H1 (cell line): ENCODE results near the gene CNGA1. TPM values are rescaled to one million over a fixed set of nuclear protein-coding genes. Genes with fewer than 3 reads are reported as not detected.
"Not testable (repeated sequence)": the region's sequence is repeated elsewhere in the genome, so short reads cannot be mapped to it uniquely, and the experiment has no call there.

ENCODE experiments used
- CTCF ChIA-PET: fragments of 300-600 bp; sonication (Branson Sonifier 250); formaldehyde crosslinking; loops from one replicate; lab custom pipeline; 2021; ENCODE audit not compliant: partially characterized antibody; lab: Charles Lee
- POLR2A ChIA-PET: fragments of 300-600 bp; sonication (Branson Sonifier 250); formaldehyde crosslinking; loops from one replicate; lab custom pipeline; 2021; ENCODE audit warnings: inconsistent platforms; ENCODE audit not compliant: partially characterized antibody; lab: Charles Lee
- DNase-seq, 2 experiments: peaks; one replicate each; pipeline versions ENCODE4 v3.0.0 to v3.0.0-alpha.2; 2010 to 2022; ENCODE audit warnings: low spot score in 2 of 2, low read depth in 1 of 2, mixed read lengths in 1 of 2
- FAIRE-seq: peaks from 2 replicates; lab custom pipeline; 2011; peaks lifted over from hg19 to GRCh38; lab: Jason Lieb, UNC
- H2AFZ ChIP-seq: 2 replicates; pipeline ENCODE4 v1.8.1; 2012; ENCODE audit warnings: low read length, inconsistent platforms
- H2AK5ac ChIP-seq: 2 replicates; pipeline ENCODE4 v1.6.1; 2013; ENCODE audit warnings: low read depth, low read length
- H2BK120ac ChIP-seq: replicated peaks from 2 replicates; pipeline ENCODE3; 2013; ENCODE audit warnings: low read depth, low read length, inconsistent platforms
- H2BK12ac ChIP-seq: 2 replicates; pipeline ENCODE4 v1.6.1; 2013; ENCODE audit warnings: low read depth, low read length
- H2BK15ac ChIP-seq: 2 replicates; pipeline ENCODE4 v1.6.1; 2013; ENCODE audit warnings: low read length
- H2BK20ac ChIP-seq: 2 replicates; pipeline ENCODE4 v1.6.1; 2013; ENCODE audit warnings: low read length
- H2BK5ac ChIP-seq: 2 replicates; pipeline ENCODE4 v1.6.1; 2013; ENCODE audit warnings: low read depth, low read length
- H3K14ac ChIP-seq: 2 replicates; pipeline ENCODE4 v1.6.1; 2013; ENCODE audit warnings: inconsistent platforms; ENCODE audit not compliant: insufficient read length
- H3K18ac ChIP-seq: 2 replicates; pipeline ENCODE4 v1.6.1; 2013; ENCODE audit warnings: low read length; ENCODE audit errors: extremely low read depth
- H3K23ac ChIP-seq: 2 replicates; pipeline ENCODE4 v1.6.1; 2013; ENCODE audit warnings: inconsistent platforms; ENCODE audit not compliant: insufficient read length
- H3K23me2 ChIP-seq: 2 replicates; pipeline ENCODE4 v1.6.1; 2013; ENCODE audit warnings: low read depth, low read length
- H3K27ac ChIP-seq: 2 replicates; pipeline ENCODE4 v1.6.1; 2011; ENCODE audit warnings: low read depth, low read length, inconsistent platforms
- H3K27me3 ChIP-seq, 4 experiments: replicated peaks in 1 of 4; 1 replicate in 1 of 4; 2 replicates in 3 of 4; pipeline versions ENCODE4 v1.6.1 to v1.8.1; 2011 to 2013; ENCODE audit warnings: low read length in 3 of 4, mild to moderate bottlenecking in 3 of 4, inconsistent platforms in 2 of 4, mixed read lengths in 2 of 4, moderate library complexity in 1 of 4; ENCODE audit not compliant: control insufficient read depth in 3 of 4, insufficient read depth in 3 of 4; ENCODE audit errors: extremely low read depth in 1 of 4
- H3K36me3 ChIP-seq, 4 experiments: 2 replicates each; pipeline versions ENCODE4 v1.6.1 to v1.8.1; 2011 to 2013; ENCODE audit warnings: mild to moderate bottlenecking in 4 of 4, low read length in 3 of 4, moderate library complexity in 2 of 4, control low read depth in 1 of 4, inconsistent platforms in 1 of 4; ENCODE audit not compliant: insufficient read depth in 4 of 4, control insufficient read depth in 2 of 4
- H3K4ac ChIP-seq: replicated peaks from 2 replicates; pipeline ENCODE3; 2013; ENCODE audit warnings: low read length, low read depth, mixed read lengths, inconsistent platforms; ENCODE audit not compliant: insufficient read length
- H3K4me1 ChIP-seq, 4 experiments: replicated peaks in 1 of 4; 1 replicate in 1 of 4; 2 replicates in 3 of 4; pipeline versions ENCODE4 v1.6.1 to v1.8.1; 2011 to 2013; ENCODE audit warnings: low read length in 3 of 4, inconsistent platforms in 2 of 4, mixed read lengths in 1 of 4; ENCODE audit not compliant: insufficient read depth in 4 of 4, control insufficient read depth in 3 of 4
- H3K4me2 ChIP-seq, 2 experiments: 2 replicates each; pipeline versions ENCODE4 v1.6.1 to v1.8.1; 2011 to 2013; ENCODE audit warnings: low read depth in 2 of 2, low read length in 2 of 2, control low read depth in 1 of 2, inconsistent platforms in 1 of 2, mild to moderate bottlenecking in 1 of 2; ENCODE audit not compliant: insufficient read depth in 1 of 2
- H3K4me3 ChIP-seq, 4 experiments: fragments of 200-600, 300-600 bp in 1 of 4; sonication (generic), shearing (Covaris generic), sonication (Bioruptor Twin) in 1 of 4; 2 replicates each; pipeline versions ENCODE4 v1.5.1 to v1.8.1; 2011 to 2016; ENCODE audit warnings: low read length in 4 of 4, low read depth in 3 of 4, control low read depth in 2 of 4, inconsistent platforms in 2 of 4, mild to moderate bottlenecking in 2 of 4, mixed read lengths in 1 of 4, moderate library complexity in 1 of 4; ENCODE audit not compliant: insufficient read depth in 2 of 4; ENCODE audit errors: extremely low read depth in 1 of 4
- H3K56ac ChIP-seq: replicated peaks from 2 replicates; pipeline ENCODE3; 2013; ENCODE audit warnings: low read depth, mild to moderate bottlenecking, mixed read lengths, low read length, inconsistent platforms; ENCODE audit not compliant: insufficient read length
- H3K79me1 ChIP-seq: 2 replicates; pipeline ENCODE4 v1.6.1; 2013; ENCODE audit warnings: low read depth, low read length, control low read depth
- H3K79me2 ChIP-seq, 2 experiments: 2 replicates each; pipeline versions ENCODE4 v1.6.1 to v1.8.1; 2012 to 2013; ENCODE audit warnings: low read length in 2 of 2, mild to moderate bottlenecking in 2 of 2, inconsistent platforms in 1 of 2; ENCODE audit not compliant: insufficient read depth in 2 of 2, control insufficient read depth in 1 of 2
- H3K9ac ChIP-seq, 4 experiments: replicated peaks in 1 of 4; 1 replicate in 1 of 4; 2 replicates in 3 of 4; pipeline versions ENCODE4 v1.6.1 to v1.8.1; 2011 to 2013; ENCODE audit warnings: low read depth in 3 of 4, low read length in 3 of 4, control low read depth in 2 of 4, mild to moderate bottlenecking in 2 of 4, moderate library complexity in 2 of 4, inconsistent platforms in 1 of 4; ENCODE audit errors: extremely low read depth in 1 of 4
- H3K9me3 ChIP-seq, 2 experiments: 2 replicates each; pipeline versions ENCODE4 v1.6.1 to v1.8.1; 2012 to 2013; ENCODE audit warnings: mild to moderate bottlenecking in 2 of 2, moderate library complexity in 2 of 2, control low read depth in 1 of 2, inconsistent platforms in 1 of 2, low read depth in 1 of 2, low read length in 1 of 2, mixed read lengths in 1 of 2; ENCODE audit not compliant: insufficient read depth in 2 of 2
- H4K20me1 ChIP-seq, 2 experiments: replicated peaks in 1 of 2; 2 replicates each; pipeline versions ENCODE3 to v1.8.1; 2011 to 2013; ENCODE audit warnings: inconsistent platforms in 2 of 2, low read length in 2 of 2, mild to moderate bottlenecking in 1 of 2; ENCODE audit not compliant: insufficient read depth in 2 of 2, control insufficient read depth in 1 of 2
- H4K5ac ChIP-seq: 2 replicates; pipeline ENCODE4 v1.6.1; 2013; ENCODE audit warnings: low read length, low read depth, mixed read lengths, inconsistent platforms; ENCODE audit not compliant: insufficient read length
- H4K8ac ChIP-seq: 2 replicates; pipeline ENCODE4 v1.8.0; 2013; ENCODE audit warnings: mild to moderate bottlenecking, moderate library complexity, low read length, inconsistent platforms; ENCODE audit not compliant: insufficient read depth; ENCODE audit errors: extremely low read depth
- H4K91ac ChIP-seq: replicated peaks from 2 replicates; pipeline ENCODE3; 2013; ENCODE audit warnings: low read length, mixed read lengths, inconsistent platforms; ENCODE audit not compliant: insufficient read length
- WGBS, 2 experiments: shearing (Covaris generic) in 1 of 2; methylation state at CpG; one replicate each; pipeline versions ENCODE4 v1.1.6 to v1.1.7; 2013 to 2015; ENCODE audit warnings: low lambda C conversion rate in 2 of 2, mixed read lengths in 2 of 2, inconsistent platforms in 1 of 2, low coverage in 1 of 2, missing lambda C conversion rate in 1 of 2; ENCODE audit not compliant: insufficient replicate concordance in 2 of 2, insufficient coverage in 1 of 2, insufficient read length in 1 of 2; ENCODE audit errors: extremely low coverage in 1 of 2, missing lambda C conversion rate in 1 of 2; 5-methylcytosine and 5-hydroxymethylcytosine counted together
- polyA plus RNA-seq, 7 experiments: library from polyadenylated mRNA; depleted of rRNA in 3 of 7; stranded (reverse) in 5 of 7; unstranded in 2 of 7; fragments of >200 nt in 5 of 7; fragments of 200-250 nt in 2 of 7; gene quantifications; 1 replicate in 5 of 7; 2 replicates in 1 of 7; 4 replicates in 1 of 7; pipeline versions ENCODE4 v1.2.1 to v1.2.3, GENCODE V29; 2011 to 2013; ENCODE audit warnings: missing spikeins in 2 of 7, mixed read lengths in 2 of 7
- total RNA-seq: library from RNA; stranded (reverse); fragmentation: NEBNext Ultra II Directional; extraction: Animal tissue kit (Norgen Biotek cat#: 25700); gene quantifications from 2 replicates; pipeline ENCODE4 v1.2.1, GENCODE V29; 2021

CNGA1 gene
- total and polyA plus RNA-seq, 2 of the 8 experiments (the other 6 are each of a cell fraction or from before 2014, with no cell fraction given): 0.17 to 0.54 TPM

DNA sequence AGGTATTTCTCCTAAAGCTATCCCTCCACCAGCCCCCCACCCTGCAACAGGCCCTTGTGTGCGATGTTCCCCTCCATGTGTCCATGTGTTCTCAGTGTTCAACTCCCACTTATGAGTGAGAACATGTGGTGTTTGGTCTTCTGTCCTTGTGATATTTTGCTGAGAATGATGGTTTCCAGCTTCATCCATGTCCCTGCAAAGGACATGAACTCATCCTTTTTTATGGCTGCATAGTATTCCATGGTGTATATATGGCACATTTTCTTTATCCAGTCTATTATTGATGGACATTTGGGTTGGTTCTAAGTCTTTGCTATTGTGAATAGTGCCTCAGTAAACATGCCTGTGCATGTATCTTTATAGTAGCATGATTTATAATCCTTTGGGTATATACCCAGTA is 99.3 kb downstream of the CNGA1 start:
- H3K4me2 ChIP-seq, H3K79me1 ChIP-seq, H3K9me3 ChIP-seq, H4K8ac ChIP-seq, H3K56ac ChIP-seq, H4K5ac ChIP-seq, H3K4me3 ChIP-seq, H3K9ac ChIP-seq, POLR2A ChIA-PET, H2AK5ac ChIP-seq, H3K27me3 ChIP-seq, H2BK15ac ChIP-seq, H4K20me1 ChIP-seq, H3K23ac ChIP-seq, FAIRE-seq, H3K4ac ChIP-seq, H2AFZ ChIP-seq, DNase-seq, H3K27ac ChIP-seq, H3K18ac ChIP-seq, H2BK12ac ChIP-seq, H2BK5ac ChIP-seq, H3K36me3 ChIP-seq, H3K4me1 ChIP-seq, H3K14ac ChIP-seq, H2BK120ac ChIP-seq, H3K23me2 ChIP-seq, H4K91ac ChIP-seq, H2BK20ac ChIP-seq: not testable (repeated sequence)
- WGBS, 2 experiments: 100% methylated on average over 1 of the region's 1 CpG; no CpG with 5 or more reads in 1 of the 2 experiments
- CTCF ChIA-PET: interaction anchor here (0.6 to 2.1 kb wide), 4 partner anchors 8 to 249 kb away, joined by 3 to 12 read pairs (median 4); no protein-coding TSS in a partner anchor
- peaks cover 0 to 14% of the 10 kb centered on the region in 2 experiments; a peak in 2 of 4 replicates for H3K79me2 ChIP-seq
